NCI-H2227 treated with DMSO at 0.1 percent for 48 hours (cell line): ENCODE results near the gene HOXC12.
A peak's percentile ranks its signal among the peaks of the same experiment; 100 is the strongest.

ENCODE experiments used
- DNase-seq: peaks from one replicate; lab custom pipeline; 2025; lab: John Stamatoyannopoulos, UW

Gene HOXC12, protein sequence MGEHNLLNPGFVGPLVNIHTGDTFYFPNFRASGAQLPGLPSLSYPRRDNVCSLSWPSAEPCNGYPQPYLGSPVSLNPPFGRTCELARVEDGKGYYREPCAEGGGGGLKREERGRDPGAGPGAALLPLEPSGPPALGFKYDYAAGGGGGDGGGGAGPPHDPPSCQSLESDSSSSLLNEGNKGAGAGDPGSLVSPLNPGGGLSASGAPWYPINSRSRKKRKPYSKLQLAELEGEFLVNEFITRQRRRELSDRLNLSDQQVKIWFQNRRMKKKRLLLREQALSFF

DNA sequence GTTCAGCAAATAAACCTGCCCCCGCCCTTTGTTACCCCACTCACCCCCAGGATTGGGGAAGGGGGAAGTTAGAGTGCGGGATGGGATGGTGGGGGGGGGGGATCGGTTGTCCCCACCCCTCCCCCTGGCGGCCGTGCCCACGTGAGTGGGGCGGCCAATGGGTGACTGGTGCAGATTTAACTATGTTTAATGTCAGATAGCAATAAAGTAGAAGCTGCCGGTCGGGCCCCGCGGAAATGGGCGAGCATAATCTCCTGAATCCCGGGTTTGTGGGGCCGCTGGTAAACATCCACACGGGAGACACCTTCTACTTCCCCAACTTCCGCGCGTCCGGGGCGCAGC is at the start of gene HOXC12:
HOXC12 (plus strand) TSS at position 210 of the 342 bp plus-strand sequence; CDS start at position 237, 27 bp downstream.
- DNase-seq, result no peak

DNA sequence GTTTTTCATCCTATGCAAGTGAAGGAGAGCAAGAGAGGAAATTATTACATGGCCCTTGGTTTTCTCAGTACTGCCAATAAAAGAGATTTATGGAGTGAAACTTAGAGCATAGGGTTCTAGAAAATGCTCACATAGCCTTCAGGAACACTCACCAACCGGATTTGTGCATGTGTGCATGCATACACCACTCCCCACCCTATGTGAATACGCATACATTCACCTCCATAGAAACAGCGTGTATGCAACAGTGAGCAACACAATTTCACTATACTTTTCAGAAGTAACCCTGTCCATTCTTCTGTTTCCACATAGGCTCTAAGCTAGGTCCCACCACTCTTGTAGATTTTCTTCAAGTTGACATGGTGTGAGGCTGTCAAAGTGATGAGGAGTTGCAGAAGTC is 47.6 kb upstream of the HOXC12 start:
- DNase-seq, result no peak

DNA sequence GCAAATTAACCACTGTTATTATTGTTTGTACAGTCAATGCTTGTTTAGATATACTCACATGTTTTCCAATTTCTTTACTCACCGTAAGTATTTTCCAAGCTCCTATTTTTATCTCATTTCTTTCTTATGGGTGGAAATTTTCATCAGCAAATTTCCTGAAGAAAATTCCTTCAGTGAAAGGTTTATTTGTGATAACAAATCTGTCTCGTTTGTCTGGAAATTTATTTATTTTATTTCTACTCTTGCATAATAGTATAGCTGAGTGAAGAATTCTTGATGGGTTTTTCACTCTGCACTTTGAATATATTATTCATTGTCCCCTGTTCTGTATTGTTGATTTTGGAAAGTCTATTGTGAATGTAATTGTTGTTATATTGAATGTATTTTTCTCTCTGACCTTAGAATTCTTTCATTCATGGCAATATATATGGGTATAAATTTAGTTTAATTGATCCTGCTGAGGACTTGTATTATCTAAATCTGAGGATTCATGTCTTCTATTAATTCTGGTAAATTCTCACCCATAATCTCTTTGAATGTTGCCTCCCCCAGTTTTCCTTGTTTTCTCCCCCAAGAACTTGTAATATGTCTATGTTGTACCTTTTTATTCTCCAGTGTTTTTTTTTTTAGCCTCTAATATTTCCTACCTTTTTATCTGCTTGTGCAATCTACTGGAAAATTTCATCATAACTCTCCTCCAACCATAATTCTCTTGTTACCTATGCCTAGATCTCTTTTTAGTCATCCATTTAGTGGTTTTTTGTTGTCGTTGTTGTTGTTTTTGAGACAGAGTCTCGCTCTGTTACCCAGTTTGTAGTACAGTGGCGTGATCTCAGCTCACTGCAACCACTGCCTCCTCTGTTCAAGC is 37.7 kb upstream of the HOXC12 start:
- no peak for DNase-seq

DNA sequence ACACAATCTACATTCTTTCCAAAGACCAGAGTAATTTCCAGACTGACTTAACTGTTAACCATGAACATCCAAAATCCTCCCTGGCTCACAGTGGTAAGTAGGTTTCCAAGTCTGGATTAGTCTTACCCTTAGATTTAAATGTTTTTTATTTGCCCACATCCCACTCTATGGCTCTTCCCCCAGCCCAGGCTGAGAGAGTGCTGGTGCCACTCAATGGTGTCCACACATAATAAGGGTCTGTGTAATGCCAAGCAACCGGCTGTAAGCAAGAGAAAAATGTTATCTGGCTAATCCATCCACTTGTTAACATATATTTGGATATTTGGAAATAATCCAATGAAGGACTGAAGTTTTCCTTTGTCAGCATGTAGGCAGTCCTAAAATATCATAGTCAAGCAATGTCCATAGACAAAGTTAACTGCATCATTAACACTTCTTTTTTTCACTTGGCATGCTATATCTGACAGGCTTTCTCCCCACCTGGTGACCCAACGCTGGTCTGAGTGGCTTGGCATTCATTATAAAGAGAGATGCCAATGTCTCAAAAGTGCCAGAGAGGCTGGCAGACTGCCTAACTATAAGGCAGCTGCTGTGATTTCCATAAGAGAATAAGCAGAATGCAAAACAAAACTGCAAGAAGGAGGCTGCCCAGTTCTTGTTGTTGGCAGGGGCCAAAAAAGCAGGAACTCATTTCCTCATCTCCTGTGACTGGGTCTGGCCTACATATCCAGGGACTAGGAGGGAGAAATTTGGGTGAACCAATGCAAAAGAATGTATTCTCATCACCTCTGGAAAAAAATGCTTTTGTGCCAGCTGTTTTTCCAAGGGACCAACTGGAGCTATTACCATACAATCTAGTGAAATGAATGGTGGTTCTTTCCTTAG is 29.9 kb upstream of the HOXC12 start:
- no peak for DNase-seq

DNA sequence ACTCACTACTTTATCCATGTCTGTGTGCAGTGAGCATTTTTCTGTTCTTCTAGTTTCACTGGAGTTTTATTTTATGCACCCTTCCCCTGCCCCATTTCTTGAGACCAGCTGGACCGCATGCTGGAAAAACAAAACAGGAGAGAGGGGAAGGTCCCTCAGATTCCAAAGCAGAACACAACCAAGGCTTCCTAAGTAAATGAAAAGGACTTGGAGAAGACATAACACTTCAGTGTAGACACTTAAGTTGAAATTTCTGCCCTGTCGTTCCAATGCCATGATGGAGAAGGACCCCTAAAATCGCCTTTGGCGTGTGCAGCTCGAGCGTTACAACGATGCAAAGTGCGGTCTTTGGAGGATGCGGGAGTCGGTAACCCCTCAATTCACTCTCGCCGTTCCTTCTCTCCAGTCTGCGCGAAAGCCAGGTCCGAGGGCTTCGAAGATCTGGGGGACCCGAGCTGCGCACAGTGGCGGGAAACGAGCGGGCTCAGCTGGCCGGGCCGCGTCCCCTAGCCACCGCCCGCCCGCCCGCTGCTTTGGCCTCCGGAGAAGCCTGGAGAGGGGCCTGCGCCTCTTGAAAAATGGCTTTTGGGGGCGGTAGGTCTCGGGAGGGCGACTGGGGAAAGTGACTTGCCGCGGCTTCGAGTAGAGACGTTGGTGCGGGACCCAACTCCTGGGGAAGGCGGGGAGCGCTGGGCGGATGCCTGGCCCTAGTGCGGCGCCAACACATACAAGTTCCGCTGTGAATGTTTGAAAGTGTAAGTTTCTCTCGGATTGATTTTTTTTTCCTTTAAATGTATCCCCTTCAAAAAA is 27.3 kb upstream of the HOXC12 start:
- no peak for DNase-seq

DNA sequence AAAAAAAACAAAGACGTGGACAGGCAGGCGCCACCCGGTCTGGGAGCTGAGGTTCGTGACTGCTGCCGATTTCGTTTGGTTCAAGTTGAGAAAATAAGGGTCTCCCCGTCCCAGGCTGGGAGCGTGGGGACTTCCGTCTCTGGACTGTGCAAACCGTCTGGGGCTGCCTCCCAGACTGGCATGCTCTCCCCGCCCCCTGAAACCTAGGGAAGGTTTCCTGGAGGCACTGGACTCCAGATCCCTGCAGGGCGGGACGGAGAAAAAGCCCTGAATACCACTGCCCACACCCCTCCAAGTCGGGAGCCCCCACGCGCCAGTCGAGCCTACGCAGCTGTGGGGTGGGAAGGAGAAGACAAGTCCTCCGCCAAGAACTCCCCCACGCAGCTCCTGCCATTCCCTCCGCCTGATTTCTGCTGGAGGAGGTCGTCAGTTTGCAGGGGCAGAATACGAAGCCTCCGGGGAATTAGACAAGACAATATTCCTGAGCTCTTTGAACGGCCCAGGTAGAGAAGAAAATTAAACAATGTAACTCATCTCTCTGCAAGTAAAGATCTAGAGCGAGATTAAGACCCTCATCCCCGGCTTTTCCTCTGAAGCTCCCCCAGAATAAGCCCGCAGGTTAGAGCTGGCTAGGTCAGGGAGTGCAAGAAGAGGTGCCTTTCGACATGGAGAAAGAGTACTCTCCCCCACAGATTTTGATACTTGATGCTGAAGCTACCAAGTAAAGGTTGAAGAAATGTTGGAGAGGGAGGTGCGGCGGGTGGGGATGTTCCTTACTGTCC is 26.5 kb upstream of the HOXC12 start:
- DNase-seq, result no peak

DNA sequence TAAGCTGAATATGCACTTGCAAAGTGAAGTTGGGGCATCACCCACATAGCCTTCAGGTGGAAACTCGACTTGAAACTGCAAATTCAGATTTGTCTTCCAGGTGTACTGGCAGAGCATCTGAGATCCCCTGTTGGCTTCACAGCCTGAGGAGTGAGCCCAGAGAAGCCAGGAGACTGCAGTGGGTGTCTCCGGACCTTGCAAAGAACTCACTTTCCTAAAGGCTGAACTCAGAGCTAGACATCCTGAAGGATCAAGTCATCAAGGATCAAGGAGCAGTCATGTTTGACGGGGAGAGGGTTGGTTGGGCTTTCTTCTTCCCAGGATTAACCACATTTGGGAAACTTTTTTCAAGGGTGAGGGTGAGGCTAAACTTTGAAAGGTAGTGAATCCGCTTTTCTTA is 25.2 kb upstream of the HOXC12 start:
- DNase-seq, result no peak

DNA sequence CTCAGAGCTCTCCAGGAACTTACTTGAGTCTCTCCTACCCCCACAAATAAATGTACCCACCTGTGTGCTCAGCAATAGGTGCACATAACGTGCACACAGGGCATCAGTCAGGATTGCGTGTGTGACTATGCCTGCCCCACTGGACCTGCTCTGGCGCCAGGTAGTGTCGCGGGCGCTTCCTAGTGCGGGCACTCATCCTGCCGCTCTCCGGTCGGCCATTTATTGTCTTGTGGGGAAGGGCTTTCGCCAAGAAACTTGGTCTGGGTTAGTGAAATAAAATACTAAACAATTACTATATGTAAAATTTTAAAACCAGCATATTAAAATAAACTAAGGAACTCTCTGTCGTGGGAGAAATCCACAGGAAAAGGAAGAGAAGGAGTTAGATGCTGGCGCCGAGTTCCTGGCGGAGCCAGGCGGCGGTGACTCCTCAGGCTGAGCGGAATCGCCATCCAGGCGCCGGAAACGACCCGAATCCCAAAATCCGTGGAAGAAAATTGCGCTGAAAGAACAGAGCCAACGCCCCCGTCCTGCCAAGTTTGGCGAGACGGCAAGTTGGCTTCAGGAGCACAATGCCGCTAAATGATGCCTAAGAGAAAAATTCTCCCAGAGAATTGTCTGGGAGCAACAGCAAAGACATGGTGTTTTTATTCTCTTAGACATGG is 24.0 kb upstream of the HOXC12 start:
- DNase-seq, result no peak

DNA sequence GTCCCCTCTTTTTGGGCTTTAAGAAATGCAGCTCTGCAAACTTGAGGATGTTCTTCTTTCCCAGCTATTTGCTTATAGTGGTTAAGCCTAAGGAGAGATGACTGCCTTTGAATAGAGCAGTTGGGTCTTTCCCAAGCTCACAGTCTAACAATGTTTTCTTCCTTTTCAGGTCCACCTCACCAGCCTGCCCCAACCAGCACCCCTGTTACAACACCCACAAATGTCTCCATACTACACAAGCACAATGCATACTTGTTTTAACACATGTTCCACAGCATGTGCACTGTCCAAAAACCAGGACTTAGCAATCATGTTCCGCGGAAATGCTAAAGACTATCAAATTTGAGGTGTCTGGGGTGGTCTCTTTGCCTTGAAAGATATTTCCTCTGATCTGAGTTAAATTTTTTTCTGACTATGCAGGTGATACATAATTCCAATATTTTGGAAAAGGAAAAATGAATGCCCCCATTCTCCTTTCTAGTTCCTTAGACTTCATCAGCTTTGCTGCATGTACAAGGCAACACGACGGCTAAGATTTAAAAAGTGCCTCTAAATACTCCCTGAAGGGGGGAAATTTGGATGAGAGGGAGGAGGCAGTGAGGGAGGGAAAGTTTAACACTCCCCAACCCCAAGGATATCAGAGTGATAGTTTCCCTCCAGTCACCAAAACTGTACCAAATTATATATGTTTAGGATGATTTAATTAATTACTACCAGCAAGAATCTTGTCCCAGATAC is 22.7 kb upstream of the HOXC12 start:
- DNase-seq, result no peak

DNA sequence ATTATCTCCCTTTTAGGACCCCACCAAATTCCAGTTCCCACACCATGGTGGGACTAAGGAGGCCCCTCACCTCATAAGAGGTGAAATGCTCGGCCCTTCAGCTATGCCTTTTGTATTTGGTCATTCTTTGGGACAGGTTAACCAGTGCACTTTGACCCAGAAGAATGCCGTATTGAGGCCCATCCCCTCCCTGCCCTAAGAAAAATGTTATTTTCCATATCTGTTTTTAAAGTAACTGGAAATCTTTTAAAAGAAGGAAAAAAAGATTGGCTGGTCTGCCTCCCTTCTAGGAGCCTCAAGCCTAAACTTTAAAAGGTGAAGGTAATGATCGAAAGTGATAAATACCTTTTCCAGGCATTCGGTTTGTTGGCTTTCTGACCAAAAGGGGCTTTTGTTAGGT is 21.8 kb upstream of the HOXC12 start:
- DNase-seq, result no peak

DNA sequence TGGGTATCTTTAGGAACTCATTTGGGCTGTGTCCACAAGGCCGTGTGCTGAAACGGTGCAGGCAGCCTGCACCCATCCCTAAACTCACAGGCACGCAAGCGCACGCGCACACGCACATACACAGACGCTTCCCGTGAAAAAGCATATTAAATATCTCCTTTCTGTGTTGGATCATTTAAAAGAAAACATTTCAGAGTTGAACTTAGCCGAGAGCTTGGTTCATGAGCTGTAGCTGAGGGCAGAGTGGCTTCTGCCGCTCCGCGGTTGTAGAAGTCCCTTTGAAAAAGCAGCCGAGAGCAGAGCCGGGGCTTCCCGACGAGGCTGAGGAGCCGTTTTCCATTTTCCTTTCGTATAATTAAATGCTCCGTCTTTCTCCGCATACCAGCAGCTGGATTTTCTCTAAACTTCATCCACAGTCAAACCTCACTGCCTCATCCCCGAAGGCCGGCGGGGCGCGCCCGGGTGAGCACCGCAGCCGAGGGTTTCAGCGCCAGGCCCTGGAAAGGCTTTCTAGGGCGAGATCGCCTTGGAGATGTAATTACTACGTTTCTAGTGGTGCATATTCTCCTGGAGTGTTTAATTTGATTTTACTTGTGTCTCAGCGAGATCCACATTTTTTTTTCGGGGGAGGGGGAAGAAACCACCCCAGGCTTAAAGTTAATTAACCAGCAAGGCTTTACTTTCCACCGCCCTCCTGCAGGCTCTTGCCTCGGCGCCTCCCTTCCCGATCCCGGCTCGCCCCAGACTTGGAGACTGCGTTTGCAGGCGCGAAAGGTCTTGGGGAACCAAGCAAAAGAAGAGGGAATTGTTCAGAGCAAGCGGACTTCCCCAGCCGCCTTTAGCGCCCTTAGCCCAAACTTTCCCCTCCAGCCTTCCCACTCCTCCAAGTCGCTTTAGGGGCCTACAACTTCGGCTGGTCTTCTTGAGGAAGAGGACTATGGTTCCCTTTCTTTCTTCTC is 19.0 kb upstream of the HOXC12 start:
- no peak for DNase-seq

DNA sequence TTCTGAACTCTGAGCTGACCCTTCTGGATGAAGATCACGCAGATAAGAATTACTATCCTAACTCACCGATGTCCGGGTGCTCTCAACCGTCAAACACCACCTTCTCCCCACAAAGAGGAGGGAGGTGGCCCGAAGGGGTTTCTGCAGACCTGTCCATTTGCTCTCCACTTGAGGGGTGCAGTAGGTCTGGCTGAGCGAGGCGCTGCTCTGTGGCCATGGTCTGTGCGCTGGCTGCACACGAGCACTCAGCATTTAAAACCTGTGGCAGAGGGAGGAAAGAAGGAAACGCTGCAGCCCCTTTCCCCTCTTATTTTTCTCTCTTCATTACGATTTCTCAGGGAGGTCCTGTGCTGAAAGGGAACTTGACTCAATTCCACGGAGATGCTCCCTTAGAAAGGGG is 17.6 kb upstream of the HOXC12 start:
- no peak for DNase-seq

DNA sequence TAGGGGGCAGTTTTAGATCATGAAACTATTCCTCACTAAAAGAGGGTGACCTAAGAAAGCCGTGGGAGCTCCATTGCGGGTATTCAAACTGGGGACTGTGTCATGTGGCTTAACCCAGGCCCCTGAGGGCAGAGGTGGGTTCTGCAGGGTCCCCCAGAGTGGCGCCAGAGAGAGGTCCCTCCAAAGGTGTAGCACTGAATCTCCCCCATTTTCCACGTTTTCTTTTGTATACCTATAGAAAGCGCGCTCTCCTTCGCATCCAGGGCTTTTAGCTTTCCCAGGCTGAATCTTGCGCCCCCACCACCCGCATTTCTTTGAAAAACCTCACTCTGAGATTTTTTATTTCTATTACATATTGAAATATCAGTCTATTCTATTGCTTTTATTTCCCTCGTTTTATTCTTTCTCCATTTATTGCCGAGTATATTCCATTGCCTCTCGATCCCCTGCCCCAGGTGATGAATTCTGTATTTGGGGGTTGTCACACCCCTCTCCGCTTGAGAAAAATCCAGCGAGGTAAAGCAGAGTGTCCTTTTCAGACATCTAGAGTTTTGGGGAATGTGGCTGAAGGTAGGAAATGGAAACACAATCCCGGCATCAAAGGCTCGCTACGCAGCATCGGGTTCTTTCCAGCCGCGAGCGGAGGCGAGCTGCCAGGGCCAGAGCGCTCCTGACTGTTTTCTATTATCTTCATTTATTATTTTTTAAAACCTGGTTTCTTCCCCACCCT is 16.9 kb upstream of the HOXC12 start:
- no peak for DNase-seq

DNA sequence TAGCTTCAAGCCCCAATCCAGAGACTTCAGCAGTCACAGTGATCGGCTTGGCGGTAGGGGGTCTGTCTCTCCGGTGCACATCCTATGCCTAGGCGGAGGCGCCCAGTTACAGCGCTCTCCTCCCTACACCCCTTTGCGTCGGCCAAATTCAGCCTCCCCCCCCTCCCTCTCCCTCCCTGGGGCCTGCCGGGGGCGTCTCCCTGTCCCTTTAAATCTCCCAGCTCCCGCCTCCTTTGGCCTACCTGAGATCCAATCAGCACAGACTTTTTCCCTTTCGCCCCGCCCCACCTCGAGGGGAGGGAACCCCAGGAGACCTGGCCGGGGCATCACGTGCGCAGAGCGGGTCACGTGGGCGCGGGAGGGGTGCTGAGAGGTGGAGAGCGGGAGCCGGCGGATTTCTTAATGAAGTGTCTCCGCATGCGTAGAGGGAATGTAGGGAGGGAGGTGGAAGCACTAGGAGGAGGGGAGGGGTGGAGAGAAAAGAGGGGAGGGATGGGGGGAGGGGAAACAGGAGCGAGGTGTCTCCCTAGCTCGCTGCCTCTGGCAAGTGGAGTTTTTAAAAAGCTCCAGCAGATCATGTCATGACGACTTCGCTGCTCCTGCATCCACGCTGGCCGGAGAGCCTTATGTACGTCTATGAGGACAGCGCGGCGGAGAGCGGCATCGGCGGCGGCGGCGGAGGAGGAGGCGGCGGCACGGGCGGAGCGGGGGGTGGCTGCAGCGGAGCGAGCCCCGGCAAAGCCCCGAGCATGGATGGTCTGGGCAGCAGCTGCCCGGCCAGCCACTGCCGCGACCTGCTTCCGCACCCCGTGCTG is 16.2 kb upstream of the HOXC12 start, which contains the start of gene HOXC13:
HOXC13 (plus strand) TSS at position 506 of the 815 bp plus-strand sequence; CDS start at position 582, 76 bp downstream.
- peak; percentile 91 for DNase-seq

DNA sequence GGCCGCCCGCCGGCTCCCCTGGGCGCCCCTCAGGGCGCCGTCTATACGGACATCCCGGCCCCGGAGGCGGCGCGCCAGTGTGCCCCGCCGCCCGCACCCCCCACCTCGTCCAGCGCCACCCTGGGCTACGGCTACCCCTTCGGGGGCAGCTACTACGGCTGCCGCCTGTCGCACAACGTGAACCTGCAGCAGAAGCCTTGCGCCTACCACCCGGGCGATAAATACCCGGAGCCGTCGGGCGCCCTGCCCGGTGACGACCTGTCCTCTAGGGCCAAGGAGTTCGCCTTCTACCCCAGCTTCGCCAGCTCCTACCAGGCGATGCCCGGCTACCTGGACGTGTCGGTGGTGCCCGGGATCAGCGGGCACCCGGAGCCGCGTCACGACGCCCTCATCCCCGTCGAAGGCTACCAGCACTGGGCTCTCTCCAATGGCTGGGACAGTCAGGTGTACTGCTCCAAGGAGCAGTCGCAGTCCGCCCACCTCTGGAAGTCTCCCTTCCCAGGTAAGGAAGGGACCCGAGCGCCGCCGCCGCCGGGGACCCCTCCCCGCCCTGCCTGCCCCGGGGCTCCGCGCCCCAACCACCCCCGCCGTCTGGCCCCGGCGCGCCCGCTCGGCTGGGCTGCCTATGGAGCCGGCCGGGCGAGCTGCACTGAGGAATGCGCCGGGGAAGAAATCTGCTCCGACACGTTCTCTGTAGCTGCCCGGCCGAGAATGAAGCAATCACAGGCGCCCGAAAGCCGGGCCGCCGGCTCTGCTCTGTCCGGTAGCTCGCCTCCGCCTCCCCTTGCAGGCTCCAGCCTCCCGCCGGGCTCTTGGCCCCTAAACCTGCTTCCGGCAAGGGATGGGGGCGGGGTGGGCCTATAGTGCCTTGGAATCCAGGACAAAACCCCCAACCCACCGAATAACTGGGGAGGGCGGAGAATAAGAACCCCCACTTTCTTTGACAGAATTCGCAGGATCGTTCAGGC is 15.3 kb upstream of the HOXC12 start:
- DNase-seq, result no peak
